Esophagus muscularis mucosa (tissue), 4 donors: ENCODE measurements around the gene SYNE1. TPM values are rescaled to one million over a fixed set of nuclear protein-coding genes. Genes with fewer than 3 reads are reported as not detected.

ENCODE experiments used
- DNase-seq: peaks from one replicate; pipeline ENCODE4 v3.0.0-alpha.2; 2017; ENCODE audit errors: extremely low spot score
- H3K27ac ChIP-seq, 4 donors: fragments of 200-600 bp; sonication (generic); replicated peaks in 1 of 4; 1 replicate in 3 of 4; 2 replicates in 1 of 4; pipeline ENCODE4 v1.5.1; 2016 to 2019; ENCODE audit warnings: mild to moderate bottlenecking in 1 of 4
- H3K27me3 ChIP-seq, 4 donors: fragments of 200-600 bp; sonication (generic); one replicate each; pipeline versions ENCODE4 v1.5.1 to v1.6.0; 2016 to 2019
- H3K36me3 ChIP-seq, 4 donors: fragments of 200-600 bp; sonication (generic); one replicate each; pipeline ENCODE4 v1.5.1; 2016 to 2019
- H3K4me1 ChIP-seq, 4 donors: fragments of 200-600 bp; sonication (generic); one replicate each; pipeline ENCODE4 v1.5.1; 2016 to 2019
- H3K4me3 ChIP-seq, 4 donors: fragments of 200-600 bp; sonication (generic); 1 replicate in 2 of 4; 2 replicates in 2 of 4; pipeline ENCODE4 v1.5.1; 2016 to 2019; ENCODE audit warnings: mild to moderate bottlenecking in 4 of 4, moderate library complexity in 1 of 4
- H3K9me3 ChIP-seq, 4 donors: fragments of 200-600 bp; sonication (generic); 1 replicate in 3 of 4; 2 replicates in 1 of 4; pipeline ENCODE4 v1.5.1; 2016 to 2019
- CTCF ChIP-seq, 3 experiments: fragments of 200-600 bp in 2 of 3; fragments of 450-650 bp in 1 of 3; sonication (generic) in 2 of 3; IDR thresholded peaks; one replicate each; pipeline ENCODE4 v1.5.1; 2017 to 2019; ENCODE audit warnings: antibody characterized with exemption in 3 of 3, mild to moderate bottlenecking in 2 of 3, moderate library complexity in 1 of 3
- EP300 ChIP-seq: sonication (generic); formaldehyde crosslinking; IDR thresholded peaks from one replicate; pipeline ENCODE4 v1.6.1; 2017; ENCODE audit warnings: antibody characterized with exemption
- POLR2A ChIP-seq: fragments of 450-650 bp; IDR thresholded peaks from one replicate; pipeline ENCODE4 v1.6.1; 2017; ENCODE audit warnings: antibody characterized with exemption, moderate library complexity, mild to moderate bottlenecking, low read depth
- POLR2AphosphoS5 ChIP-seq, 2 donors: sonication (generic); formaldehyde crosslinking; IDR thresholded peaks; one replicate each; pipeline ENCODE4 v1.6.1; 2017; ENCODE audit warnings: antibody characterized with exemption in 2 of 2
- WGBS: methylation state at CpG from one replicate; pipeline ENCODE4 v1.1.5; 2018; 5-methylcytosine and 5-hydroxymethylcytosine counted together
- intact Hi-C: fragments of 100-400 bp; cut with DNase I; formaldehyde crosslinking; loops from one replicate; pipeline ENCODE4 v1.15.1; 2023
- total RNA-seq, 4 donors: library from RNA; depleted of rRNA; stranded (reverse); fragments of >200 nt; gene quantifications; one replicate each; pipeline versions ENCODE4 v1.1.0 to v1.2.1, GENCODE V29; 2016

Gene SYNE1
- total RNA-seq, 4 donors from 2014 or later = 151 to 196 (median 170) TPM

GRCh38 chr6:152603911-152604310, 33.3 kb downstream of the SYNE1 start:
- Histone ChIP-seq H3K4me1 (peaks cover 0 to 7% (median 4%) of the 10 kb centered on the region in 4 donors), H3K27me3 (no peaks in the 10 kb centered on the region), H3K36me3 (no peaks in the 10 kb centered on the region), H3K27ac (no peak overlapping the region), H3K4me3 (no peak overlapping the region), H3K9me3 (no peaks in the 10 kb centered on the region)
- TF ChIP-seq EP300 = no peak
- TF ChIP-seq POLR2A = no peak
- no peak for TF ChIP-seq POLR2AphosphoS5 (IDR thresholded peaks at IDR 0.05)
- TF ChIP-seq CTCF (IDR thresholded peaks at IDR 0.05) = no peak
- intact Hi-C loops = no loop called here
- no peak for DNase-seq

GRCh38 chr6:152600022-152600421, 37.1 kb downstream of the SYNE1 start:
- peaks cover 0 to 10% (median 4%) of the 10 kb centered on the region in 4 donors for H3K4me1 ChIP-seq
- no peaks in the 10 kb centered on the region for H3K9me3 ChIP-seq
- no peak overlapping the region for H3K4me3 ChIP-seq
- no peak overlapping the region for H3K27ac ChIP-seq
- TF ChIP-seq CTCF (IDR thresholded peaks at IDR 0.05) = no peak
- TF ChIP-seq POLR2A = no peak
- no peak for TF ChIP-seq EP300
- TF ChIP-seq POLR2AphosphoS5 (IDR thresholded peaks at IDR 0.05) = no peak
- intact Hi-C loops = no loop called here
- no peaks in the 10 kb centered on the region for H3K27me3 ChIP-seq
- WGBS = 85% methylated on average over 5 of the region's 5 CpGs
- no peak for DNase-seq
- H3K36me3 ChIP-seq = no peaks in the 10 kb centered on the region

GRCh38 chr6:152598901-152599537, 38.1 kb downstream of the SYNE1 start:
- 40% methylated on average over 4 of the region's 4 CpGs for WGBS
- Histone ChIP-seq H3K27ac (peak overlapping the region in 3 of 4 donors; percentile 7 to 42 (median 7)), H3K4me1 (peaks cover 0 to 10% (median 4%) of the 10 kb centered on the region in 4 donors), H3K9me3 (no peaks in the 10 kb centered on the region), H3K27me3 (no peaks in the 10 kb centered on the region), H3K4me3 (no peak overlapping the region), H3K36me3 (no peaks in the 10 kb centered on the region)
- intact Hi-C loops = no loop called here
- no peak for TF ChIP-seq EP300
- TF ChIP-seq CTCF (IDR thresholded peaks at IDR 0.05) = no peak
- TF ChIP-seq POLR2A = no peak
- no peak for TF ChIP-seq POLR2AphosphoS5 (IDR thresholded peaks at IDR 0.05)
- no peak for DNase-seq

GRCh38 chr6:152598421-152598820, 38.7 kb downstream of the SYNE1 start:
- Histone ChIP-seq H3K36me3 (no peaks in the 10 kb centered on the region), H3K9me3 (no peaks in the 10 kb centered on the region), H3K4me3 (no peak overlapping the region), H3K27ac (peak overlapping the region in 2 of 4 donors; percentile 7 to 42), H3K4me1 (peaks cover 0 to 10% (median 4%) of the 10 kb centered on the region in 4 donors), H3K27me3 (no peaks in the 10 kb centered on the region)
- DNase-seq = no peak
- no peak for TF ChIP-seq CTCF (IDR thresholded peaks at IDR 0.05)
- no peak for TF ChIP-seq POLR2A
- TF ChIP-seq EP300 = no peak
- no peak for TF ChIP-seq POLR2AphosphoS5 (IDR thresholded peaks at IDR 0.05)
- intact Hi-C loops = no loop called here

GRCh38 chr6:152596726-152597125, 40.4 kb downstream of the SYNE1 start:
- 81% methylated on average over 2 of the region's 2 CpGs for WGBS
- intact Hi-C loops = no loop called here
- TF ChIP-seq POLR2AphosphoS5 (IDR thresholded peaks at IDR 0.05) (no peak), POLR2A (no peak), EP300 (no peak), CTCF (IDR thresholded peaks at IDR 0.05) (no peak)
- Histone ChIP-seq H3K4me1 (peaks cover 0 to 10% (median 4%) of the 10 kb centered on the region in 4 donors), H3K36me3 (no peaks in the 10 kb centered on the region), H3K4me3 (no peak overlapping the region), H3K27ac (no peak overlapping the region), H3K9me3 (no peaks in the 10 kb centered on the region), H3K27me3 (no peaks in the 10 kb centered on the region)
- DNase-seq = no peak
